Measurements from ENCODE around the gene TLCD3A. TPM values are rescaled to one million over a fixed set of nuclear protein-coding genes. Genes with fewer than 3 reads are reported as not detected.

Gene TLCD3A
- total and polyA plus RNA-seq, 10 of the 15 experiments (the other 5 are each of a cell fraction or from before 2014, with no cell fraction given): 2.9 to 29.7 (median 17.8) TPM

DNA sequence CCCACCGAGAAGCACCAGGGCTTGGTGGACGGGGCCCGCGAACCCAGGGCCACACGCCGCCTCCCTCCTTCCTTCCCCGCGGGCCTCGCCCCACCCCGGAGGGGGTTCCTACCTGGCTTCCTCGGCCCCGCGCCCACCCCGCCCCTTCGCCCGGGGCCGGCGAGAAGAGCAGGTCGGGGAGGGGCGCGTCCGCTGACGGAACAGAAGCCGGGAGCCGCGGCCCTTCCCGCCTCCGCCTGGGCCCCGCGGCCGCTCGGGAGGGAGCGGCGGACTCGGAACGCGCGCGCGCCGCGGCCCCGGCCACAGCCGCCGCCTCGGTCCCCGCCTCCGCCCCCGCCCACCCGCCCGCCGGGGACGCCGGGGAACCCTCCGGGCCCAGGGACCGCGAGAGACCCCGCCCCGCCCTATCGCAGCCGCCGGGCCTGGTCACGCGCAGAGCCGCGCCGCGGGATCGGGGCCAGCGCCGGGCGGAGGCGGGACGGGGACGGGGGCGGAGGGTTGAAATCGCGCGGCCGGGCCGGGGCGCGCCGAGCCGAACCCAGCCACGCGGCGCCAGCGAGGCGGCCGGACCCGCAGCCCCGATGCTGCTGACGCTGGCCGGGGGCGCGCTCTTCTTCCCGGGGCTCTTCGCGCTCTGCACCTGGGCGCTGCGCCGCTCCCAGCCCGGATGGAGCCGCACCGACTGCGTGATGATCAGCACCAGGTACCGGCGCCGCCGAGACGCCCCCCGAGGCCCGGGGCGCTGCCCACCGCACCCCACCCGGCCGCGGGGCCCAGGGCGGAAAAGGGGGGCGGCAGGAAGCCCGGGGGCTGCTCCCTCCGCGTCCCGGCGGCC lies at the start of gene TLCD3A (continued):
- TF ChIP-seq TCF12 (IDR thresholded peaks at IDR 0.05; ENCODE audit: low read depth, low read length) (no peak), YBX1 (IDR thresholded peaks at IDR 0.05) (no peak), BRCA1 (IDR thresholded peaks at IDR 0.05; ENCODE audit: low read depth, low read length) (no peak), FOS (IDR thresholded peaks at IDR 0.05; ENCODE audit: borderline replicate concordance, extremely low read depth, insufficient read length) (no peak), SIX5 (IDR thresholded peaks at IDR 0.05; ENCODE audit: low read depth, low read length, severe bottlenecking) (no peak), CHD1 (IDR thresholded peaks at IDR 0.05; ENCODE audit: low read depth, low read length) (no peak), PAX5 (IDR thresholded peaks at IDR 0.05; ENCODE audit: borderline replicate concordance, low read depth, low read length) (no peak), ZNF217 (IDR thresholded peaks at IDR 0.05) (peak; percentile 23; the same call in 1 of the 2 replicates), JUNB (IDR thresholded peaks at IDR 0.05) (no peak), TCF7 (IDR thresholded peaks at IDR 0.05; ENCODE audit: borderline replicate concordance) (no peak), POLR2AphosphoS2 (IDR thresholded peaks at IDR 0.05; ENCODE audit: low read depth, low read length) (no peak), MTA3 (IDR thresholded peaks at IDR 0.05; ENCODE audit: borderline replicate concordance, low read length) (no peak), STAT1 (conservative IDR thresholded peaks at IDR 0.05) (no peak), HCFC1 (IDR thresholded peaks at IDR 0.05; ENCODE audit: low read length) (no peak), CHD4 (IDR thresholded peaks at IDR 0.05) (no peak)
- TF ChIP-seq, protein P1, sequence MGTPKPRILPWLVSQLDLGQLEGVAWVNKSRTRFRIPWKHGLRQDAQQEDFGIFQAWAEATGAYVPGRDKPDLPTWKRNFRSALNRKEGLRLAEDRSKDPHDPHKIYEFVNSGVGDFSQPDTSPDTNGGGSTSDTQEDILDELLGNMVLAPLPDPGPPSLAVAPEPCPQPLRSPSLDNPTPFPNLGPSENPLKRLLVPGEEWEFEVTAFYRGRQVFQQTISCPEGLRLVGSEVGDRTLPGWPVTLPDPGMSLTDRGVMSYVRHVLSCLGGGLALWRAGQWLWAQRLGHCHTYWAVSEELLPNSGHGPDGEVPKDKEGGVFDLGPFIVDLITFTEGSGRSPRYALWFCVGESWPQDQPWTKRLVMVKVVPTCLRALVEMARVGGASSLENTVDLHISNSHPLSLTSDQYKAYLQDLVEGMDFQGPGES (IDR thresholded peaks at IDR 0.05): no peak
- TF ChIP-seq, protein P2, sequence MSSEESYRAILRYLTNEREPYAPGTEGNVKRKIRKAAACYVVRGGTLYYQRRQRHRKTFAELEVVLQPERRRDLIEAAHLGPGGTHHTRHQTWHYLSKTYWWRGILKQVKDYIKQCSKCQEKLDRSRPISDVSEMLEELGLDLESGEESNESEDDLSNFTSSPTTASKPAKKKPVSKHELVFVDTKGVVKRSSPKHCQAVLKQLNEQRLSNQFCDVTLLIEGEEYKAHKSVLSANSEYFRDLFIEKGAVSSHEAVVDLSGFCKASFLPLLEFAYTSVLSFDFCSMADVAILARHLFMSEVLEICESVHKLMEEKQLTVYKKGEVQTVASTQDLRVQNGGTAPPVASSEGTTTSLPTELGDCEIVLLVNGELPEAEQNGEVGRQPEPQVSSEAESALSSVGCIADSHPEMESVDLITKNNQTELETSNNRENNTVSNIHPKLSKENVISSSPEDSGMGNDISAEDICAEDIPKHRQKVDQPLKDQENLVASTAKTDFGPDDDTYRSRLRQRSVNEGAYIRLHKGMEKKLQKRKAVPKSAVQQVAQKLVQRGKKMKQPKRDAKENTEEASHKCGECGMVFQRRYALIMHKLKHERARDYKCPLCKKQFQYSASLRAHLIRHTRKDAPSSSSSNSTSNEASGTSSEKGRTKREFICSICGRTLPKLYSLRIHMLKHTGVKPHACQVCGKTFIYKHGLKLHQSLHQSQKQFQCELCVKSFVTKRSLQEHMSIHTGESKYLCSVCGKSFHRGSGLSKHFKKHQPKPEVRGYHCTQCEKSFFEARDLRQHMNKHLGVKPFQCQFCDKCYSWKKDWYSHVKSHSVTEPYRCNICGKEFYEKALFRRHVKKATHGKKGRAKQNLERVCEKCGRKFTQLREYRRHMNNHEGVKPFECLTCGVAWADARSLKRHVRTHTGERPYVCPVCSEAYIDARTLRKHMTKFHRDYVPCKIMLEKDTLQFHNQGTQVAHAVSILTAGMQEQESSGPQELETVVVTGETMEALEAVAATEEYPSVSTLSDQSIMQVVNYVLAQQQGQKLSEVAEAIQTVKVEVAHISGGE (CRISPR knock-in tag; IDR thresholded peaks at IDR 0.05): no peak
- TF ChIP-seq, protein P3, sequence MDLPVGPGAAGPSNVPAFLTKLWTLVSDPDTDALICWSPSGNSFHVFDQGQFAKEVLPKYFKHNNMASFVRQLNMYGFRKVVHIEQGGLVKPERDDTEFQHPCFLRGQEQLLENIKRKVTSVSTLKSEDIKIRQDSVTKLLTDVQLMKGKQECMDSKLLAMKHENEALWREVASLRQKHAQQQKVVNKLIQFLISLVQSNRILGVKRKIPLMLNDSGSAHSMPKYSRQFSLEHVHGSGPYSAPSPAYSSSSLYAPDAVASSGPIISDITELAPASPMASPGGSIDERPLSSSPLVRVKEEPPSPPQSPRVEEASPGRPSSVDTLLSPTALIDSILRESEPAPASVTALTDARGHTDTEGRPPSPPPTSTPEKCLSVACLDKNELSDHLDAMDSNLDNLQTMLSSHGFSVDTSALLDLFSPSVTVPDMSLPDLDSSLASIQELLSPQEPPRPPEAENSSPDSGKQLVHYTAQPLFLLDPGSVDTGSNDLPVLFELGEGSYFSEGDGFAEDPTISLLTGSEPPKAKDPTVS (IDR thresholded peaks at IDR 0.05; ENCODE audit: low read depth, low read length): no peak
- TF ChIP-seq, protein P4, sequence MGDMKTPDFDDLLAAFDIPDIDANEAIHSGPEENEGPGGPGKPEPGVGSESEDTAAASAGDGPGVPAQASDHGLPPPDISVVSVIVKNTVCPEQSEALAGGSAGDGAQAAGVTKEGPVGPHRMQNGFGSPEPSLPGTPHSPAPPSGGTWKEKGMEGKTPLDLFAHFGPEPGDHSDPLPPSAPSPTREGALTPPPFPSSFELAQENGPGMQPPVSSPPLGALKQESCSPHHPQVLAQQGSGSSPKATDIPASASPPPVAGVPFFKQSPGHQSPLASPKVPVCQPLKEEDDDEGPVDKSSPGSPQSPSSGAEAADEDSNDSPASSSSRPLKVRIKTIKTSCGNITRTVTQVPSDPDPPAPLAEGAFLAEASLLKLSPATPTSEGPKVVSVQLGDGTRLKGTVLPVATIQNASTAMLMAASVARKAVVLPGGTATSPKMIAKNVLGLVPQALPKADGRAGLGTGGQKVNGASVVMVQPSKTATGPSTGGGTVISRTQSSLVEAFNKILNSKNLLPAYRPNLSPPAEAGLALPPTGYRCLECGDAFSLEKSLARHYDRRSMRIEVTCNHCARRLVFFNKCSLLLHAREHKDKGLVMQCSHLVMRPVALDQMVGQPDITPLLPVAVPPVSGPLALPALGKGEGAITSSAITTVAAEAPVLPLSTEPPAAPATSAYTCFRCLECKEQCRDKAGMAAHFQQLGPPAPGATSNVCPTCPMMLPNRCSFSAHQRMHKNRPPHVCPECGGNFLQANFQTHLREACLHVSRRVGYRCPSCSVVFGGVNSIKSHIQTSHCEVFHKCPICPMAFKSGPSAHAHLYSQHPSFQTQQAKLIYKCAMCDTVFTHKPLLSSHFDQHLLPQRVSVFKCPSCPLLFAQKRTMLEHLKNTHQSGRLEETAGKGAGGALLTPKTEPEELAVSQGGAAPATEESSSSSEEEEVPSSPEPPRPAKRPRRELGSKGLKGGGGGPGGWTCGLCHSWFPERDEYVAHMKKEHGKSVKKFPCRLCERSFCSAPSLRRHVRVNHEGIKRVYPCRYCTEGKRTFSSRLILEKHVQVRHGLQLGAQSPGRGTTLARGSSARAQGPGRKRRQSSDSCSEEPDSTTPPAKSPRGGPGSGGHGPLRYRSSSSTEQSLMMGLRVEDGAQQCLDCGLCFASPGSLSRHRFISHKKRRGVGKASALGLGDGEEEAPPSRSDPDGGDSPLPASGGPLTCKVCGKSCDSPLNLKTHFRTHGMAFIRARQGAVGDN (IDR thresholded peaks at IDR 0.05): no peak
- TF ChIP-seq, protein P5, sequence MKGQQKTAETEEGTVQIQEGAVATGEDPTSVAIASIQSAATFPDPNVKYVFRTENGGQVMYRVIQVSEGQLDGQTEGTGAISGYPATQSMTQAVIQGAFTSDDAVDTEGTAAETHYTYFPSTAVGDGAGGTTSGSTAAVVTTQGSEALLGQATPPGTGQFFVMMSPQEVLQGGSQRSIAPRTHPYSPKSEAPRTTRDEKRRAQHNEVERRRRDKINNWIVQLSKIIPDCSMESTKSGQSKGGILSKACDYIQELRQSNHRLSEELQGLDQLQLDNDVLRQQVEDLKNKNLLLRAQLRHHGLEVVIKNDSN (IDR thresholded peaks at IDR 0.05; ENCODE audit: borderline replicate concordance, extremely low read length, insufficient read depth, low read depth, low read length): peak; percentile 36
